ENCODE measurements around the gene DENND4A.

DENND4A gene

GRCh38 chr15:65653801-65654521, 138.1 kb downstream of the DENND4A start:
- in situ Hi-C loops (cut with HindIII; ENCODE audit: low pct_ligation_motif_present, low pct_unique_long_range_greater_than_20kb, low sequenced_read_pairs), result no loop called here
- DNase-seq, result no peak

- in situ Hi-C loops (cut with HindIII; ENCODE audit: low pct_ligation_motif_present, low pct_unique_long_range_greater_than_20kb, low sequenced_read_pairs), result no loop called here
- peak; percentile 10 for DNase-seq
Observed at GRCh38 chr15:65653341-65653740, 138.8 kb downstream of the DENND4A start.

GRCh38 chr15:65651831-65652749, 140.0 kb downstream of the DENND4A start:
- no peak for DNase-seq
- in situ Hi-C loops (cut with HindIII; ENCODE audit: low pct_ligation_motif_present, low pct_unique_long_range_greater_than_20kb, low sequenced_read_pairs), result no loop called here

- no peak for DNase-seq
- in situ Hi-C loops (cut with HindIII; ENCODE audit: low pct_ligation_motif_present, low pct_unique_long_range_greater_than_20kb, low sequenced_read_pairs), result no loop called here
Observed at GRCh38 chr15:65651042-65651322, 141.1 kb downstream of the DENND4A start.

- no peak for DNase-seq
- in situ Hi-C loops (cut with HindIII; ENCODE audit: low pct_ligation_motif_present, low pct_unique_long_range_greater_than_20kb, low sequenced_read_pairs), result no loop called here
Observed at GRCh38 chr15:65650312-65651041, 141.6 kb downstream of the DENND4A start.

GRCh38 chr15:65646486-65646885, 145.6 kb downstream of the DENND4A start:
- in situ Hi-C loops (cut with HindIII; ENCODE audit: low pct_ligation_motif_present, low pct_unique_long_range_greater_than_20kb, low sequenced_read_pairs), result loop anchor here (25.0 kb wide), 1 partner anchor 216 kb away; the partner anchor contains the start of gene RAB11A
- no peak for DNase-seq

- no peak for DNase-seq
- in situ Hi-C loops (cut with HindIII; ENCODE audit: low pct_ligation_motif_present, low pct_unique_long_range_greater_than_20kb, low sequenced_read_pairs), result loop anchor here (25.0 kb wide), 1 partner anchor 217 kb away; the partner anchor contains the start of gene RAB11A
Observed at GRCh38 chr15:65645392-65645791, 146.7 kb downstream of the DENND4A start.

GRCh38 chr15:65644282-65644681, 147.8 kb downstream of the DENND4A start:
- in situ Hi-C loops (cut with HindIII; ENCODE audit: low pct_ligation_motif_present, low pct_unique_long_range_greater_than_20kb, low sequenced_read_pairs), result loop anchor here (25.0 kb wide), 1 partner anchor 218 kb away; the partner anchor contains the start of gene RAB11A
- no peak for DNase-seq

GRCh38 chr15:65642594-65642993, 149.5 kb downstream of the DENND4A start:
- DNase-seq, result no peak
- in situ Hi-C loops (cut with HindIII; ENCODE audit: low pct_ligation_motif_present, low pct_unique_long_range_greater_than_20kb, low sequenced_read_pairs), result loop anchor here (25.0 kb wide), 1 partner anchor 220 kb away; the partner anchor contains the start of gene RAB11A

- DNase-seq, result no peak
- in situ Hi-C loops (cut with HindIII; ENCODE audit: low pct_ligation_motif_present, low pct_unique_long_range_greater_than_20kb, low sequenced_read_pairs), result loop anchor here (25.0 kb wide), 1 partner anchor 220 kb away; the partner anchor contains the start of gene RAB11A
Observed at GRCh38 chr15:65641768-65642475, 150.2 kb downstream of the DENND4A start.

GRCh38 chr15:65639509-65639908, 152.6 kb downstream of the DENND4A start:
- in situ Hi-C loops (cut with HindIII; ENCODE audit: low pct_ligation_motif_present, low pct_unique_long_range_greater_than_20kb, low sequenced_read_pairs), result loop anchor here (25.0 kb wide), 1 partner anchor 223 kb away; the partner anchor contains the start of gene RAB11A
- DNase-seq, result no peak

- in situ Hi-C loops (cut with HindIII; ENCODE audit: low pct_ligation_motif_present, low pct_unique_long_range_greater_than_20kb, low sequenced_read_pairs), result loop anchor here (25.0 kb wide), 1 partner anchor 224 kb away; the partner anchor contains the start of gene RAB11A
- peak; percentile 74 for DNase-seq
Observed at GRCh38 chr15:65638681-65639089, 153.4 kb downstream of the DENND4A start.

- in situ Hi-C loops (cut with HindIII; ENCODE audit: low pct_ligation_motif_present, low pct_unique_long_range_greater_than_20kb, low sequenced_read_pairs), result loop anchor here (25.0 kb wide), 1 partner anchor 224 kb away; the partner anchor contains the start of gene RAB11A
Observed at GRCh38 chr15:65638109-65638508, 154.0 kb downstream of the DENND4A start.

GRCh38 chr15:65634356-65634755, 157.7 kb downstream of the DENND4A start:
- in situ Hi-C loops (cut with HindIII; ENCODE audit: low pct_ligation_motif_present, low pct_unique_long_range_greater_than_20kb, low sequenced_read_pairs), result loop anchor here (25.0 kb wide), 1 partner anchor 228 kb away; the partner anchor contains the start of gene RAB11A
- DNase-seq, result no peak

More at GRCh38 chr15:65638109-65638508, 154.0 kb downstream of the DENND4A start:
- DNase-seq, result no peak

GRCh38 chr15:65633752-65634151, 158.3 kb downstream of the DENND4A start:
- in situ Hi-C loops (cut with HindIII; ENCODE audit: low pct_ligation_motif_present, low pct_unique_long_range_greater_than_20kb, low sequenced_read_pairs), result loop anchor here (25.0 kb wide), 1 partner anchor 229 kb away; the partner anchor contains the start of gene RAB11A

GRCh38 chr15:65632780-65633375, 159.2 kb downstream of the DENND4A start:
- DNase-seq, result no peak
- in situ Hi-C loops (cut with HindIII; ENCODE audit: low pct_ligation_motif_present, low pct_unique_long_range_greater_than_20kb, low sequenced_read_pairs), result loop anchor here (25.0 kb wide), 1 partner anchor 229 kb away; the partner anchor contains the start of gene RAB11A

More at GRCh38 chr15:65633752-65634151, 158.3 kb downstream of the DENND4A start:
- DNase-seq, result no peak

- in situ Hi-C loops (cut with HindIII; ENCODE audit: low pct_ligation_motif_present, low pct_unique_long_range_greater_than_20kb, low sequenced_read_pairs), result loop anchor here (25.0 kb wide), 1 partner anchor 231 kb away; the partner anchor contains the start of gene RAB11A
Observed at GRCh38 chr15:65631503-65631902, 160.6 kb downstream of the DENND4A start.

More at GRCh38 chr15:65631503-65631902, 160.6 kb downstream of the DENND4A start:
- no peak for DNase-seq
